GM23338 (cell line): ENCODE results near the gene LGALS12.

Experiments
- CREB1 ChIP-seq: fragments of 250-450 bp; sonication (Bioruptor Pico); IDR thresholded peaks from 2 replicates; pipeline ENCODE4 v1.5.0; 2020; ENCODE audit warnings: low read depth, mild to moderate bottlenecking, moderate library complexity
- EZH2 ChIP-seq: fragments of 200-600 bp; sonication (generic); IDR thresholded peaks from one replicate; pipeline ENCODE4 v1.8.0; 2017; ENCODE audit warnings: antibody characterized with exemption, mild to moderate bottlenecking, low read depth; ENCODE audit not compliant: unreplicated experiment
- EZH2phosphoT487 ChIP-seq: fragments of 200-600 bp; sonication (generic); IDR thresholded peaks from one replicate; pipeline ENCODE4 v1.8.1; 2018; ENCODE audit warnings: antibody characterized with exemption; ENCODE audit not compliant: unreplicated experiment
- JUNB ChIP-seq: IDR thresholded peaks from one replicate; pipeline ENCODE4 v1.6.1; 2016; ENCODE audit warnings: antibody characterized with exemption; ENCODE audit not compliant: unreplicated experiment
- NANOG ChIP-seq: IDR thresholded peaks from 2 replicates; pipeline ENCODE4 v1.6.1; 2016; ENCODE audit warnings: antibody characterized with exemption, borderline replicate concordance
- POLR2AphosphoS5 ChIP-seq: IDR thresholded peaks from 2 replicates; pipeline ENCODE4 v1.6.1; 2016; ENCODE audit warnings: antibody characterized with exemption, low read depth
- ZNF114 ChIP-seq: fragments of 250-450 bp; sonication (Bioruptor Pico); IDR thresholded peaks from 2 replicates; pipeline ENCODE4 v1.5.0; 2020; ENCODE audit warnings: mild to moderate bottlenecking, moderate library complexity
- ZNF331 ChIP-seq: fragments of 250-450 bp; sonication (Bioruptor Pico); IDR thresholded peaks from 2 replicates; pipeline ENCODE4 v1.5.0; 2020; ENCODE audit warnings: low read depth, mild to moderate bottlenecking, moderate library complexity
- TF ChIP-seq, protein P1 (sequence below), 2 experiments: fragments of 200-600 bp in 1 of 2; sonication (generic) in 1 of 2; conservative IDR thresholded peaks; 2 replicates each; pipeline versions ENCODE4 v1.5.1 to v1.6.1; 2016 to 2017; ENCODE audit warnings: antibody characterized with exemption in 2 of 2, low read depth in 2 of 2, mild to moderate bottlenecking in 2 of 2, moderate library complexity in 1 of 2
- TF ChIP-seq, protein P2 (sequence below): IDR thresholded peaks from one replicate; pipeline ENCODE4 v1.6.1; 2018; ENCODE audit warnings: antibody characterized with exemption; ENCODE audit not compliant: unreplicated experiment
- TF ChIP-seq, protein P3 (sequence below): IDR thresholded peaks from 2 replicates; pipeline ENCODE4 v1.6.1; 2016; ENCODE audit warnings: antibody characterized with exemption

DNA sequence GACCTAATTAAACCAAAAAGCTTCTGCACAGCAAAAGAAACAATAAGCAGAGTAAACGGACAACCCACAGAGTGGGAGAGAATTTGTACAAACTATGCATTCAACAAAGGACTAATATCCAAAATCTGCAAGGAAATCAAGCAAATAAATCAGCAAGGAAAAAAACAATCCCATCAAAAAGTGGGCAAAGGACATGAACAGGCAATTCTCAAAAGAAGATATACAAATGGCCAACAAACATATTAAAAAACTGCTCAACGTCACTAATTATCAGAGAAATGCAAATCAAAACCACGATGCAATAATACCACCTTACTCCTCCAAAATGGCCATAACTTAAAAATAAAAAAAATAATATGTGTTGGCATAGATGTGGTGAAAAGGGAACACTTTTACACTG is 20.1 kb upstream of the LGALS12 start:
- no peak for TF ChIP-seq POLR2AphosphoS5
- TF ChIP-seq, protein P1, sequence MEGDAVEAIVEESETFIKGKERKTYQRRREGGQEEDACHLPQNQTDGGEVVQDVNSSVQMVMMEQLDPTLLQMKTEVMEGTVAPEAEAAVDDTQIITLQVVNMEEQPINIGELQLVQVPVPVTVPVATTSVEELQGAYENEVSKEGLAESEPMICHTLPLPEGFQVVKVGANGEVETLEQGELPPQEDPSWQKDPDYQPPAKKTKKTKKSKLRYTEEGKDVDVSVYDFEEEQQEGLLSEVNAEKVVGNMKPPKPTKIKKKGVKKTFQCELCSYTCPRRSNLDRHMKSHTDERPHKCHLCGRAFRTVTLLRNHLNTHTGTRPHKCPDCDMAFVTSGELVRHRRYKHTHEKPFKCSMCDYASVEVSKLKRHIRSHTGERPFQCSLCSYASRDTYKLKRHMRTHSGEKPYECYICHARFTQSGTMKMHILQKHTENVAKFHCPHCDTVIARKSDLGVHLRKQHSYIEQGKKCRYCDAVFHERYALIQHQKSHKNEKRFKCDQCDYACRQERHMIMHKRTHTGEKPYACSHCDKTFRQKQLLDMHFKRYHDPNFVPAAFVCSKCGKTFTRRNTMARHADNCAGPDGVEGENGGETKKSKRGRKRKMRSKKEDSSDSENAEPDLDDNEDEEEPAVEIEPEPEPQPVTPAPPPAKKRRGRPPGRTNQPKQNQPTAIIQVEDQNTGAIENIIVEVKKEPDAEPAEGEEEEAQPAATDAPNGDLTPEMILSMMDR (conservative IDR thresholded peaks at IDR 0.05; ENCODE audit: low read depth in 2 of 2): no peak
- no peak for TF ChIP-seq EZH2phosphoT487
- TF ChIP-seq EZH2: no peak
- TF ChIP-seq ZNF114 (CRISPR knock-in tag): no peak
- no peak for TF ChIP-seq CREB1 (CRISPR knock-in tag)
- no peak for TF ChIP-seq NANOG
- TF ChIP-seq, protein P2, sequence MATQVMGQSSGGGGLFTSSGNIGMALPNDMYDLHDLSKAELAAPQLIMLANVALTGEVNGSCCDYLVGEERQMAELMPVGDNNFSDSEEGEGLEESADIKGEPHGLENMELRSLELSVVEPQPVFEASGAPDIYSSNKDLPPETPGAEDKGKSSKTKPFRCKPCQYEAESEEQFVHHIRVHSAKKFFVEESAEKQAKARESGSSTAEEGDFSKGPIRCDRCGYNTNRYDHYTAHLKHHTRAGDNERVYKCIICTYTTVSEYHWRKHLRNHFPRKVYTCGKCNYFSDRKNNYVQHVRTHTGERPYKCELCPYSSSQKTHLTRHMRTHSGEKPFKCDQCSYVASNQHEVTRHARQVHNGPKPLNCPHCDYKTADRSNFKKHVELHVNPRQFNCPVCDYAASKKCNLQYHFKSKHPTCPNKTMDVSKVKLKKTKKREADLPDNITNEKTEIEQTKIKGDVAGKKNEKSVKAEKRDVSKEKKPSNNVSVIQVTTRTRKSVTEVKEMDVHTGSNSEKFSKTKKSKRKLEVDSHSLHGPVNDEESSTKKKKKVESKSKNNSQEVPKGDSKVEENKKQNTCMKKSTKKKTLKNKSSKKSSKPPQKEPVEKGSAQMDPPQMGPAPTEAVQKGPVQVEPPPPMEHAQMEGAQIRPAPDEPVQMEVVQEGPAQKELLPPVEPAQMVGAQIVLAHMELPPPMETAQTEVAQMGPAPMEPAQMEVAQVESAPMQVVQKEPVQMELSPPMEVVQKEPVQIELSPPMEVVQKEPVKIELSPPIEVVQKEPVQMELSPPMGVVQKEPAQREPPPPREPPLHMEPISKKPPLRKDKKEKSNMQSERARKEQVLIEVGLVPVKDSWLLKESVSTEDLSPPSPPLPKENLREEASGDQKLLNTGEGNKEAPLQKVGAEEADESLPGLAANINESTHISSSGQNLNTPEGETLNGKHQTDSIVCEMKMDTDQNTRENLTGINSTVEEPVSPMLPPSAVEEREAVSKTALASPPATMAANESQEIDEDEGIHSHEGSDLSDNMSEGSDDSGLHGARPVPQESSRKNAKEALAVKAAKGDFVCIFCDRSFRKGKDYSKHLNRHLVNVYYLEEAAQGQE: no peak
- TF ChIP-seq JUNB: no peak
- TF ChIP-seq, protein P3, sequence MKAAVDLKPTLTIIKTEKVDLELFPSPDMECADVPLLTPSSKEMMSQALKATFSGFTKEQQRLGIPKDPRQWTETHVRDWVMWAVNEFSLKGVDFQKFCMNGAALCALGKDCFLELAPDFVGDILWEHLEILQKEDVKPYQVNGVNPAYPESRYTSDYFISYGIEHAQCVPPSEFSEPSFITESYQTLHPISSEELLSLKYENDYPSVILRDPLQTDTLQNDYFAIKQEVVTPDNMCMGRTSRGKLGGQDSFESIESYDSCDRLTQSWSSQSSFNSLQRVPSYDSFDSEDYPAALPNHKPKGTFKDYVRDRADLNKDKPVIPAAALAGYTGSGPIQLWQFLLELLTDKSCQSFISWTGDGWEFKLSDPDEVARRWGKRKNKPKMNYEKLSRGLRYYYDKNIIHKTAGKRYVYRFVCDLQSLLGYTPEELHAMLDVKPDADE: no peak
- no peak for TF ChIP-seq ZNF331 (CRISPR knock-in tag)
